HepG2 (cell line): Measurements from ENCODE around the gene REM2. TPM values are rescaled to one million over a fixed set of nuclear protein-coding genes. Genes with fewer than 3 reads are reported as not detected.
A peak's percentile ranks its signal among the peaks of the same experiment; 100 is the strongest.

Source experiments
- GPBP1L1 ChIP-seq: sonication (generic); formaldehyde crosslinking; IDR thresholded peaks from 2 replicates; pipeline ENCODE4 v1.5.0; 2020; ENCODE audit warnings: mild to moderate bottlenecking, missing genetic modification reagents
- GRHL1 ChIP-seq: sonication (generic); formaldehyde crosslinking; conservative IDR thresholded peaks from 2 replicates; pipeline ENCODE4 v1.8.0; 2022; ENCODE audit warnings: missing genetic modification reagents
- HMG20B ChIP-seq: conservative IDR thresholded peaks from 2 replicates; pipeline ENCODE4 v1.6.1; 2016; ENCODE audit warnings: missing genetic modification reagents, missing compliant biosample characterization
- HNF4A ChIP-seq: sonication (generic); formaldehyde crosslinking; IDR thresholded peaks from 2 replicates; pipeline ENCODE4 v1.4.0; 2020; ENCODE audit warnings: missing genetic modification reagents
- POLR2AphosphoS5 ChIP-seq: IDR thresholded peaks from 2 replicates; pipeline ENCODE4 v1.6.1; 2012; ENCODE audit warnings: low read depth, low read length
- RBM22 ChIP-seq: fragments of 200-400 bp; formaldehyde crosslinking; optimal IDR thresholded peaks from 2 replicates; pipeline ENCODE3; 2017; ENCODE audit warnings: mild to moderate bottlenecking, low read length, moderate library complexity
- SOX6 ChIP-seq, 2 experiments: fragments of 450-650 bp in 1 of 2; sonication (generic) in 1 of 2; formaldehyde crosslinking in 1 of 2; IDR thresholded peaks; 2 replicates each; pipeline versions ENCODE4 v1.4.0 to v1.6.1; 2017 to 2020; ENCODE audit warnings: antibody characterized with exemption in 1 of 2, mild to moderate bottlenecking in 1 of 2, missing genetic modification reagents in 1 of 2
- SP2 ChIP-seq: sonication (generic); formaldehyde crosslinking; IDR thresholded peaks from 2 replicates; pipeline ENCODE4 v1.5.1; 2020; ENCODE audit warnings: mild to moderate bottlenecking, missing genetic modification reagents
- ZNF354B ChIP-seq: sonication (generic); formaldehyde crosslinking; IDR thresholded peaks from 2 replicates; pipeline ENCODE4 v1.8.0; 2022; ENCODE audit warnings: mild to moderate bottlenecking, missing genetic modification reagents
- ZNF569 ChIP-seq: sonication (generic); formaldehyde crosslinking; IDR thresholded peaks from 2 replicates; pipeline ENCODE4 v1.5.0; 2020; ENCODE audit warnings: mild to moderate bottlenecking, missing genetic modification reagents, moderate library complexity, borderline replicate concordance
- ZNF674 ChIP-seq: sonication (generic); formaldehyde crosslinking; IDR thresholded peaks from 2 replicates; pipeline ENCODE4 v1.5.0; 2020; ENCODE audit warnings: low read depth, mild to moderate bottlenecking, missing genetic modification reagents
- ZNF710 ChIP-seq: sonication (generic); formaldehyde crosslinking; IDR thresholded peaks from 2 replicates; pipeline ENCODE4 v1.5.0; 2020; ENCODE audit warnings: mild to moderate bottlenecking, missing genetic modification reagents, borderline replicate concordance
- polyA plus RNA-seq, 8 experiments: library from polyadenylated mRNA; depleted of rRNA in 3 of 8; stranded (reverse) in 7 of 8; unstranded in 1 of 8; fragments of >200 nt; fragmentation: Illumina TruSeq in 4 of 8; extraction: Trizol in 4 of 8; gene quantifications; 2 replicates each; pipeline versions ENCODE4 v1.2.1 to v1.2.3, GENCODE V29; 2011 to 2016; ENCODE audit warnings: low read depth in 4 of 8, missing spikeins in 1 of 8, mixed read lengths in 1 of 8; ENCODE audit not compliant: insufficient read depth in 1 of 8
- total RNA-seq, 5 experiments: library from RNA; depleted of rRNA; stranded (reverse); fragments of >200 nt; fragmentation: Illumina TruSeq; extraction: Trizol; gene quantifications; 2 replicates each; pipeline ENCODE4 v1.2.3, GENCODE V29; 2016; ENCODE audit warnings: low read depth in 1 of 5
- TF ChIP-seq, protein P1 (sequence below), 2 experiments: fragments of 450-650 bp in 1 of 2; sonication (generic) in 1 of 2; formaldehyde crosslinking in 1 of 2; IDR thresholded peaks; 2 replicates each; pipeline versions ENCODE4 v1.6.1 to v1.8.0; 2016 to 2022; ENCODE audit warnings: antibody characterized with exemption in 1 of 2, mild to moderate bottlenecking in 1 of 2, missing genetic modification reagents in 1 of 2

Gene REM2
- total and polyA plus RNA-seq, 2 of the 13 experiments (the other 11 are each of a cell fraction or from before 2014, with no cell fraction given) = 0.20 TPM; not detected in 1

GRCh38 chr14:22872033-22872832 lies 10.8 kb upstream of the REM2 start (continued):
- TF ChIP-seq GRHL1 (CRISPR knock-in tag) = no peak
- TF ChIP-seq, protein P1, sequence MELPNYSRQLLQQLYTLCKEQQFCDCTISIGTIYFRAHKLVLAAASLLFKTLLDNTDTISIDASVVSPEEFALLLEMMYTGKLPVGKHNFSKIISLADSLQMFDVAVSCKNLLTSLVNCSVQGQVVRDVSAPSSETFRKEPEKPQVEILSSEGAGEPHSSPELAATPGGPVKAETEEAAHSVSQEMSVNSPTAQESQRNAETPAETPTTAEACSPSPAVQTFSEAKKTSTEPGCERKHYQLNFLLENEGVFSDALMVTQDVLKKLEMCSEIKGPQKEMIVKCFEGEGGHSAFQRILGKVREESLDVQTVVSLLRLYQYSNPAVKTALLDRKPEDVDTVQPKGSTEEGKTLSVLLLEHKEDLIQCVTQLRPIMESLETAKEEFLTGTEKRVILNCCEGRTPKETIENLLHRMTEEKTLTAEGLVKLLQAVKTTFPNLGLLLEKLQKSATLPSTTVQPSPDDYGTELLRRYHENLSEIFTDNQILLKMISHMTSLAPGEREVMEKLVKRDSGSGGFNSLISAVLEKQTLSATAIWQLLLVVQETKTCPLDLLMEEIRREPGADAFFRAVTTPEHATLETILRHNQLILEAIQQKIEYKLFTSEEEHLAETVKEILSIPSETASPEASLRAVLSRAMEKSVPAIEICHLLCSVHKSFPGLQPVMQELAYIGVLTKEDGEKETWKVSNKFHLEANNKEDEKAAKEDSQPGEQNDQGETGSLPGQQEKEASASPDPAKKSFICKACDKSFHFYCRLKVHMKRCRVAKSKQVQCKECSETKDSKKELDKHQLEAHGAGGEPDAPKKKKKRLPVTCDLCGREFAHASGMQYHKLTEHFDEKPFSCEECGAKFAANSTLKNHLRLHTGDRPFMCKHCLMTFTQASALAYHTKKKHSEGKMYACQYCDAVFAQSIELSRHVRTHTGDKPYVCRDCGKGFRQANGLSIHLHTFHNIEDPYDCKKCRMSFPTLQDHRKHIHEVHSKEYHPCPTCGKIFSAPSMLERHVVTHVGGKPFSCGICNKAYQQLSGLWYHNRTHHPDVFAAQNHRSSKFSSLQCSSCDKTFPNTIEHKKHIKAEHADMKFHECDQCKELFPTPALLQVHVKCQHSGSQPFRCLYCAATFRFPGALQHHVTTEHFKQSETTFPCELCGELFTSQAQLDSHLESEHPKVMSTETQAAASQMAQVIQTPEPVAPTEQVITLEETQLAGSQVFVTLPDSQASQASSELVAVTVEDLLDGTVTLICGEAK (IDR thresholded peaks at IDR 0.05) = no peak
- TF ChIP-seq, protein P1 (CRISPR knock-in tag; IDR thresholded peaks at IDR 0.05) = no peak; the same call in 1 of the 2 replicates
- TF ChIP-seq ZNF569 (CRISPR knock-in tag) = no peak
- TF ChIP-seq HNF4A (CRISPR knock-in tag) = peak; percentile 14; the same call in 1 of the 2 replicates
- TF ChIP-seq ZNF354B (CRISPR knock-in tag) = peak; percentile 9; the same call in 1 of the 2 replicates
- TF ChIP-seq RBM22 = no peak
- peak; percentile 77; the same call in 1 of the 2 replicates for TF ChIP-seq ZNF674 (CRISPR knock-in tag)
- TF ChIP-seq GPBP1L1 (CRISPR knock-in tag) = no peak
- TF ChIP-seq POLR2AphosphoS5 = peak; percentile 35; the same call in 1 of the 2 replicates
- 0 out of 2 replicates have a peak, but pooled peaks have one; percentile 6 for TF ChIP-seq HMG20B (CRISPR knock-in tag)
- TF ChIP-seq ZNF710 (CRISPR knock-in tag) = peak; percentile 39; the same call in 1 of the 2 replicates
- TF ChIP-seq SP2 (CRISPR knock-in tag) = no peak
- no peak for TF ChIP-seq SOX6 (IDR thresholded peaks at IDR 0.05)
- TF ChIP-seq SOX6 (CRISPR knock-in tag; IDR thresholded peaks at IDR 0.05) = peak; percentile 53; the same call in 1 of the 2 replicates
